A673 (cell line): ENCODE measurements around the gene RNASET2. TPM values are rescaled to one million over a fixed set of nuclear protein-coding genes. Genes with fewer than 3 reads are reported as not detected.

Experiments
- BruUV-seq: library from RNA; stranded (reverse); fragments of 400-500 nt; replicated peaks from 2 replicates; lab custom pipeline; 2021; lab: Mats Ljungman, UMichigan
- CTCF ChIA-PET: fragments of 300-600 bp; sonication (Branson Sonifier 250); formaldehyde crosslinking; loops from one replicate; lab custom pipeline; 2022; ENCODE audit warnings: antibody characterized with exemption; lab: Charles Lee
- POLR2A ChIA-PET: fragments of 300-600 bp; sonication (Branson Sonifier 250); formaldehyde crosslinking; loops from one replicate; lab custom pipeline; 2022; ENCODE audit warnings: antibody characterized with exemption; ENCODE audit not compliant: low non-redundant PET; lab: Charles Lee
- DNase-seq: peaks from one replicate; pipeline ENCODE4 v3.0.0-alpha.2; 2015; ENCODE audit warnings: low spot score
- H3K27ac ChIP-seq: fragments of 200-600 bp; sonication (generic); 2 replicates; pipeline ENCODE4 v1.5.1; 2016; ENCODE audit warnings: mixed run types, low read depth, mild to moderate bottlenecking, mixed read lengths, antibody characterized with exemption, low read length; ENCODE audit not compliant: poor library complexity, severe bottlenecking
- H3K27me3 ChIP-seq: fragments of 200-600 bp; sonication (generic); replicated peaks from 2 replicates; pipeline ENCODE4 v1.6.1; 2017; ENCODE audit warnings: mixed run types, low read depth, mild to moderate bottlenecking, mixed read lengths, antibody characterized with exemption, low read length; ENCODE audit not compliant: insufficient read depth, poor library complexity
- H3K36me3 ChIP-seq: fragments of 200-600 bp; sonication (generic); 2 replicates; pipeline ENCODE4 v1.6.1; 2016; ENCODE audit warnings: mixed run types, mild to moderate bottlenecking, mixed read lengths, antibody characterized with exemption, low read length; ENCODE audit not compliant: insufficient read depth, poor library complexity, severe bottlenecking
- H3K4me1 ChIP-seq: fragments of 200-600 bp; sonication (generic); 2 replicates; pipeline ENCODE4 v1.6.1; 2017; ENCODE audit warnings: mixed run types, mild to moderate bottlenecking, mixed read lengths, antibody characterized with exemption, low read length; ENCODE audit not compliant: insufficient read depth, poor library complexity, severe bottlenecking
- H3K4me3 ChIP-seq: fragments of 200-600 bp; sonication (generic); 2 replicates; pipeline ENCODE4 v1.5.1; 2016; ENCODE audit warnings: low read depth, mixed run types, mild to moderate bottlenecking, mixed read lengths, low read length; ENCODE audit not compliant: poor library complexity, severe bottlenecking
- H3K9me3 ChIP-seq: fragments of 200-600 bp; sonication (generic); 2 replicates; pipeline ENCODE4 v1.6.1; 2016; ENCODE audit warnings: mixed run types, low read depth, mild to moderate bottlenecking, mixed read lengths, antibody characterized with exemption, low read length; ENCODE audit not compliant: poor library complexity, severe bottlenecking
- EZH2 ChIP-seq: fragments of 200-600 bp; sonication (generic); IDR thresholded peaks from 2 replicates; pipeline ENCODE4 v1.6.1; 2017; ENCODE audit warnings: borderline replicate concordance, low read depth, mild to moderate bottlenecking, mixed read lengths, antibody characterized with exemption, low read length; ENCODE audit not compliant: poor library complexity, severe bottlenecking
- intact Hi-C: fragments of 100-400 bp; cut with micrococcal nuclease; formaldehyde crosslinking; loops from one replicate; pipeline ENCODE4 v1.10.0; 2022; ENCODE audit not compliant: unreplicated experiment
- total RNA-seq: library from RNA; stranded (reverse); gene quantifications from 2 replicates; pipeline ENCODE4 v1.2.3, GENCODE V29; 2021
- TF ChIP-seq, protein P1 (sequence below): fragments of 300-800, 200-600 bp; sonication (generic); conservative IDR thresholded peaks from 2 replicates; pipeline ENCODE4 v1.5.1; 2017; ENCODE audit warnings: low read depth, mild to moderate bottlenecking, antibody characterized with exemption, low read length, moderate library complexity, mixed read lengths

Gene RNASET2
- total RNA-seq, 1 experiment from 2014 or later: 5.7 TPM

GRCh38 chr6:166987448-166987847 lies 31.1 kb upstream of the RNASET2 start:
- no TSS peak for BruUV-seq
- Histone ChIP-seq H3K4me3 (no peak overlapping the region), H3K4me1 (peaks cover 6% of the 10 kb centered on the region), H3K27me3 (no peaks in the 10 kb centered on the region), H3K36me3 (no peaks in the 10 kb centered on the region), H3K9me3 (no peaks in the 10 kb centered on the region), H3K27ac (no peak overlapping the region)
- DNase-seq: no peak
- POLR2A ChIA-PET: no interaction called here
- no peak for TF ChIP-seq EZH2
- TF ChIP-seq, protein P1, sequence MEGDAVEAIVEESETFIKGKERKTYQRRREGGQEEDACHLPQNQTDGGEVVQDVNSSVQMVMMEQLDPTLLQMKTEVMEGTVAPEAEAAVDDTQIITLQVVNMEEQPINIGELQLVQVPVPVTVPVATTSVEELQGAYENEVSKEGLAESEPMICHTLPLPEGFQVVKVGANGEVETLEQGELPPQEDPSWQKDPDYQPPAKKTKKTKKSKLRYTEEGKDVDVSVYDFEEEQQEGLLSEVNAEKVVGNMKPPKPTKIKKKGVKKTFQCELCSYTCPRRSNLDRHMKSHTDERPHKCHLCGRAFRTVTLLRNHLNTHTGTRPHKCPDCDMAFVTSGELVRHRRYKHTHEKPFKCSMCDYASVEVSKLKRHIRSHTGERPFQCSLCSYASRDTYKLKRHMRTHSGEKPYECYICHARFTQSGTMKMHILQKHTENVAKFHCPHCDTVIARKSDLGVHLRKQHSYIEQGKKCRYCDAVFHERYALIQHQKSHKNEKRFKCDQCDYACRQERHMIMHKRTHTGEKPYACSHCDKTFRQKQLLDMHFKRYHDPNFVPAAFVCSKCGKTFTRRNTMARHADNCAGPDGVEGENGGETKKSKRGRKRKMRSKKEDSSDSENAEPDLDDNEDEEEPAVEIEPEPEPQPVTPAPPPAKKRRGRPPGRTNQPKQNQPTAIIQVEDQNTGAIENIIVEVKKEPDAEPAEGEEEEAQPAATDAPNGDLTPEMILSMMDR: no peak
- intact Hi-C loops: no loop called here
- CTCF ChIA-PET: no interaction called here

- no peaks in the 10 kb centered on the region for H3K36me3 ChIP-seq
- ChIA-PET CTCF (no interaction called here), POLR2A (no interaction called here)
- BruUV-seq: no TSS peak
- no peak for TF ChIP-seq EZH2
- TF ChIP-seq, protein P1: no peak
- intact Hi-C loops: no loop called here
- H3K4me3 ChIP-seq: no peak overlapping the region
- peaks cover 13% of the 10 kb centered on the region for H3K4me1 ChIP-seq
- H3K27me3 ChIP-seq: no peaks in the 10 kb centered on the region
- no peak for DNase-seq
- H3K27ac ChIP-seq: no peak overlapping the region
- H3K9me3 ChIP-seq: no peaks in the 10 kb centered on the region
Observed at GRCh38 chr6:166980738-166981137, 24.4 kb upstream of the RNASET2 start.

DNA sequence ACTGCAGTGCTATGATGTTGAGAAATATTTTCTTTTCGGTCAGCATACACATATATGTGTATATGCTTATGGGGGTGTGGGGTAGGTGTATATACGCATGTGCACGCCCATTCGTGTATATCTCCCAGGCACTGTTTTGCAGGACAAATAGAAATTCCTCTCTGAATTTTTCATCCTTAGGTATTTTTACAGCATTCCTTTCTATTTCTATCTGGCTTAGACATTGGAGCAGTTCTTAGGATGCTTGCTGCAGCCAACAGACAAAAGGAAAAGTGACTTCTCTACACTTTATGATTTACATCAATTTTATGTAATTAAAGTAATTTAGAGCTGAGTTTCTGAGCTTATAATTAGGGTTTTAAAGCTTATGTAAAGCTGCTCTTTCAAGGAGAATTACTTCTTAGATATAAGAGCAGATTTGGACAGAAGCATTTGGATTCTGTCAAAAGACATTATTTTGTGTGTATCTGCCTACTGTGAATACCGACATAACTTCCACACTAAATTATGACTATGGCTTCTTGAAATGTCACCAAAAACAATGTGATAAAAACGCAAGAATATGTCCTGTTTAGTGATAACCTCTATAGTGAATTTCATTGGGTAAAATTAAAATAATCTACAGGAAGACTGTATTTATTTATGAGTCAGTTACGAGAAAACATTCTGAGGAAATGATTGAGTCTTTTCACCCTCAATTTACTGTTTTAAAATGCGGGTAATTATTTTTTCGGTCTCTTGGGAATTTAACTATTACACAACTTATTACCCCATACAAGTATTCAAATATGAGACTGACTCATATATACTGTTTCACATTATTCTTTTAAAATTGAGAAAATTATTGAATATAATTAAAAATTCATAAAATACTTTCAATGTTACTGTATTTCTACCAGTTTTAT lies 21.5 kb upstream of the RNASET2 start:
- Histone ChIP-seq H3K27me3 (no peaks in the 10 kb centered on the region), H3K9me3 (no peaks in the 10 kb centered on the region), H3K36me3 (no peaks in the 10 kb centered on the region), H3K4me1 (peaks cover 13% of the 10 kb centered on the region), H3K27ac (no peak overlapping the region), H3K4me3 (no peak overlapping the region)
- peak; percentile 71 for DNase-seq
- no TSS peak for BruUV-seq
- intact Hi-C loops: no loop called here
- TF ChIP-seq, protein P1: no peak
- TF ChIP-seq EZH2: no peak
- POLR2A ChIA-PET: interaction anchor here (0.6 kb wide), 1 partner anchor 12 kb away, joined by 3 read pairs; no protein-coding TSS in a partner anchor
- CTCF ChIA-PET: no interaction called here
